Measurements from ENCODE around the gene MFSD11.
"Not testable (repeated sequence)": the region's sequence is repeated elsewhere in the genome, so short reads cannot be mapped to it uniquely, and the experiment has no call there.

MFSD11 gene

GRCh38 chr17:76716839-76717215 lies 21.1 kb upstream of the MFSD11 start:
- in situ Hi-C loops (cut with HindIII; ENCODE audit: low pct_ligation_motif_present, low sequenced_read_pairs), result no loop called here
- TF ChIP-seq CTCF (IDR thresholded peaks at IDR 0.05; ENCODE audit: low read depth, low read length, missing control alignments), result no peak
- H3K27me3 ChIP-seq (replicated peaks), result no peaks in the 10 kb centered on the region
- peak; percentile 86 for DNase-seq
- peaks cover 69% of the 10 kb centered on the region for H3K36me3 ChIP-seq (replicated peaks)
- peak overlapping the region; percentile 98 for H3K27ac ChIP-seq
- peak overlapping the region; percentile 31 for H3K4me3 ChIP-seq (ENCODE audit: low read depth, low read length)

GRCh38 chr17:76718516-76718915 lies 19.4 kb upstream of the MFSD11 start:
- DNase-seq, result no peak
- H3K27ac ChIP-seq, result no peak overlapping the region
- in situ Hi-C loops (cut with HindIII; ENCODE audit: low pct_ligation_motif_present, low sequenced_read_pairs), result no loop called here
- TF ChIP-seq CTCF (IDR thresholded peaks at IDR 0.05; ENCODE audit: low read depth, low read length, missing control alignments), result no peak
- peaks cover 75% of the 10 kb centered on the region for H3K36me3 ChIP-seq (replicated peaks)
- no peaks in the 10 kb centered on the region for H3K27me3 ChIP-seq (replicated peaks)
- H3K4me3 ChIP-seq (ENCODE audit: low read depth, low read length), result no peak overlapping the region

DNA sequence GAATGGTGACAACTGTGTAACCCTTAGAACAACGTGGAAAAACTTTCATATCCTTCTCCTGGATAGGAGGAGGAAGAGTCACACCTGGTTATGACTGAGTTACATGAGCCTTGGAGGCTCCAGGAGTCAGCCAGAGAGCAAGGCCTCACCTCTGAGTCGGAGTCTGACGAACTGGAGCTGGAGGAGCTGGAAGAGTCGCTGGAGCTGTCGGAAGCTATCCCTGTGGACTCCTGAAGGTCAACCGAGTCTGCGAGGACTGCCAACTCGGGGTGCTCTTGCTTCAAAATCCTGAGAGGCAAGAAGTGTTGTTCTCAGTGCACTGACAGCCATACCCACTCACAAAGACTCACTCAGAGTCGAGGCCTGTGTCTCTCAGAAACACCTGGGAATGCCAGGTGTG lies 17.7 kb upstream of the MFSD11 start:
- Histone ChIP-seq H3K27ac (no peak overlapping the region), H3K36me3 (replicated peaks) (peaks cover 79% of the 10 kb centered on the region), H3K4me3 (ENCODE audit: low read depth, low read length) (no peak overlapping the region), H3K27me3 (replicated peaks) (no peaks in the 10 kb centered on the region)
- no peak for DNase-seq
- TF ChIP-seq CTCF (IDR thresholded peaks at IDR 0.05; ENCODE audit: low read depth, low read length, missing control alignments), result no peak
- in situ Hi-C loops (cut with HindIII; ENCODE audit: low pct_ligation_motif_present, low sequenced_read_pairs), result no loop called here

DNA sequence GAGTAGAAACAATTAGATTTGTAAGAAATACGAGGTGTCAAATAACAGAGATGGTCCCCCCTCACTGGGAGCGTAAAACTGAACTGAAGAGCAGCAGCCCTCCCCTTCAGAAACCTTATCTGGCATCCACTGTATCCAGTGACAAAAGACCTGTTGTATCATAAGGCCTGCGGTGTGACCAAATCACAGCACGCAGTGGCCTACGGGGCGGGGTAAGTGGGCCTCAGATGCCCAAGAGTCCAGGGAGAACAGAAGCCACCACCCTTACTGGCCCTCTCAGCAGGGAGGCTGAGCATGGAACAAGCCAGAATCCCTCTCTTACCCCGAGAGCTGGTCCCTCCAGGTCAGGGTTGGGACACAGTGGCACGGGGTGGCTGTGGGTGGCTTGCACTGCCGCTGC lies 17.0 kb upstream of the MFSD11 start:
- TF ChIP-seq CTCF (IDR thresholded peaks at IDR 0.05; ENCODE audit: low read depth, low read length, missing control alignments), result no peak
- Histone ChIP-seq H3K27ac (no peak overlapping the region), H3K27me3 (replicated peaks) (no peaks in the 10 kb centered on the region), H3K4me3 (ENCODE audit: low read depth, low read length) (no peak overlapping the region), H3K36me3 (replicated peaks) (peaks cover 74% of the 10 kb centered on the region)
- in situ Hi-C loops (cut with HindIII; ENCODE audit: low pct_ligation_motif_present, low sequenced_read_pairs), result no loop called here
- no peak for DNase-seq

DNA sequence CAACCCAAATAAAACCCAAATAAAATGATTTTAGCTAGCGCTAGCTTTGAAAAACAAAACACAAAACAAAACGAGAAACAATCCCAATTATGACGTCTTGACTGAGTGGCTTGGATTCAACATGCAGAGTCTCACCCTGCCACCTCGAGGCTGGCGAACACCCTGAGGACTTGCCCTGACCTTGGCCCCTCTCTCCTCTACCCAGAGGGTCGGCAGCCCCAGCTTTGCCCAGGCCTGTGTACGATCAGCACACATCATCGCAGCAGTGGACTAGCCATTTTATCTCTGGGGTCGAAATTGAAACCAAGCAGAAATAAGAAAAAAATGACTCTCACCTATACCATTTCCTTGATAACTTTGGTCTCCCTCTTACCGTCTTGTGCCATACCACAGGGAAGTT lies 16.5 kb upstream of the MFSD11 start:
- H3K27ac ChIP-seq, result no peak overlapping the region
- in situ Hi-C loops (cut with HindIII; ENCODE audit: low pct_ligation_motif_present, low sequenced_read_pairs), result no loop called here
- TF ChIP-seq CTCF (IDR thresholded peaks at IDR 0.05; ENCODE audit: low read depth, low read length, missing control alignments), result no peak
- H3K4me3 ChIP-seq (ENCODE audit: low read depth, low read length), result no peak overlapping the region
- H3K27me3 ChIP-seq (replicated peaks), result no peaks in the 10 kb centered on the region
- H3K36me3 ChIP-seq (replicated peaks), result peaks cover 74% of the 10 kb centered on the region
- no peak for DNase-seq

- Histone ChIP-seq H3K4me3 (ENCODE audit: low read depth, low read length) (no peak overlapping the region), H3K27me3 (replicated peaks) (no peaks in the 10 kb centered on the region), H3K36me3 (replicated peaks) (peaks cover 72% of the 10 kb centered on the region), H3K27ac (no peak overlapping the region)
- TF ChIP-seq CTCF (IDR thresholded peaks at IDR 0.05; ENCODE audit: low read depth, low read length, missing control alignments), result no peak
- in situ Hi-C loops (cut with HindIII; ENCODE audit: low pct_ligation_motif_present, low sequenced_read_pairs), result no loop called here
- no peak for DNase-seq
Observed at GRCh38 chr17:76722279-76722678, 15.6 kb upstream of the MFSD11 start.

DNA sequence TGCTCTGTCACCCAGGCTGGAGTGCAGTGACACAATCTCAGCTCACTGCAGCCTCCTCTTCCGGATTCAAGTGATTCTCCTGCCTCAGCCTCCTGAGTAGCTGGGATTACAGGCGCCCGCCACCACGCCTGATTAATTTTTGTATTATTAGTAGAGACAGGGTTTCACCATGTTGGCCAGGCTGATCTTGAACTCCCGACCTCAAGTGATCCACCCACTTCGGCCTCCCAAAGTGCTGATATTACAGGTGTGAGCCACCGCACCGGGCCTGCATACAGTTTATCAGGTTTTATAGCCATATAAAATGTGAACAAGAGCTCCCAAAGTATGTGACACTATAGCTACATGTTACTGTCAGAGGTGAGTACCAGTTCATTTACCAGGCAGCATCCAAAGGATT lies 14.9 kb upstream of the MFSD11 start:
- H3K27ac ChIP-seq; DNase-seq; H3K4me3 ChIP-seq (ENCODE audit: low read depth, low read length); H3K27me3 ChIP-seq (replicated peaks); in situ Hi-C loops (cut with HindIII; ENCODE audit: low pct_ligation_motif_present, low sequenced_read_pairs): not testable (repeated sequence)
- peaks cover 67% of the 10 kb centered on the region for H3K36me3 ChIP-seq (replicated peaks)

Measured in brain microvascular endothelial cell (primary cell).